AG04449 (cell line): ENCODE data around the gene KCNH2.

Experiments
- CTCF ChIA-PET: fragments of 350-600 bp; formaldehyde crosslinking; extraction: SDS; loops from one replicate; lab custom pipeline; 2021; ENCODE audit warnings: antibody characterized with exemption; lab: Yijun Ruan, JAX
- POLR2A ChIA-PET: fragments of 400-600, 350-600 bp; formaldehyde crosslinking; extraction: SDS; loops from one replicate; lab custom pipeline; 2020; ENCODE audit warnings: antibody characterized with exemption, inconsistent platforms; lab: Yijun Ruan, JAX
- DNase-seq: peaks from one replicate; pipeline ENCODE4 v3.0.0-alpha.2; 2010; ENCODE audit warnings: low read depth, low spot score
- H3K4me3 ChIP-seq: 2 replicates; pipeline ENCODE4 v1.5.1; 2011; ENCODE audit warnings: low read depth, mild to moderate bottlenecking, control low read depth, low read length
- TF ChIP-seq, protein P1 (sequence below): IDR thresholded peaks from one replicate; pipeline ENCODE4 v1.5.1; 2011; ENCODE audit warnings: mild to moderate bottlenecking, moderate library complexity, low read length, control low read depth, inconsistent platforms; ENCODE audit not compliant: insufficient read depth; ENCODE audit errors: missing control alignments

Gene KCNH2

GRCh38 chr7:151006590-151007300 lies 28.6 kb upstream of the KCNH2 start:
- ChIA-PET POLR2A (no interaction called here), CTCF (interaction anchor here (1.4 to 11.9 kb wide), 5 partner anchors 11 to 108 kb away, joined by 3 to 190 read pairs (median 33); no protein-coding TSS in a partner anchor)
- DNase-seq, result no peak
- TF ChIP-seq, protein P1, sequence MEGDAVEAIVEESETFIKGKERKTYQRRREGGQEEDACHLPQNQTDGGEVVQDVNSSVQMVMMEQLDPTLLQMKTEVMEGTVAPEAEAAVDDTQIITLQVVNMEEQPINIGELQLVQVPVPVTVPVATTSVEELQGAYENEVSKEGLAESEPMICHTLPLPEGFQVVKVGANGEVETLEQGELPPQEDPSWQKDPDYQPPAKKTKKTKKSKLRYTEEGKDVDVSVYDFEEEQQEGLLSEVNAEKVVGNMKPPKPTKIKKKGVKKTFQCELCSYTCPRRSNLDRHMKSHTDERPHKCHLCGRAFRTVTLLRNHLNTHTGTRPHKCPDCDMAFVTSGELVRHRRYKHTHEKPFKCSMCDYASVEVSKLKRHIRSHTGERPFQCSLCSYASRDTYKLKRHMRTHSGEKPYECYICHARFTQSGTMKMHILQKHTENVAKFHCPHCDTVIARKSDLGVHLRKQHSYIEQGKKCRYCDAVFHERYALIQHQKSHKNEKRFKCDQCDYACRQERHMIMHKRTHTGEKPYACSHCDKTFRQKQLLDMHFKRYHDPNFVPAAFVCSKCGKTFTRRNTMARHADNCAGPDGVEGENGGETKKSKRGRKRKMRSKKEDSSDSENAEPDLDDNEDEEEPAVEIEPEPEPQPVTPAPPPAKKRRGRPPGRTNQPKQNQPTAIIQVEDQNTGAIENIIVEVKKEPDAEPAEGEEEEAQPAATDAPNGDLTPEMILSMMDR, result no peak
- H3K4me3 ChIP-seq, result no peak overlapping the region

GRCh38 chr7:151005566-151005965 lies 27.4 kb upstream of the KCNH2 start:
- TF ChIP-seq, protein P1, result no peak
- DNase-seq, result no peak
- CTCF ChIA-PET, result interaction anchor here (0.9 to 11.9 kb wide), 7 partner anchors 8 to 104 kb away, joined by 3 to 190 read pairs (median 6); no protein-coding TSS in a partner anchor
- POLR2A ChIA-PET, result no interaction called here
- no peak overlapping the region for H3K4me3 ChIP-seq

DNA sequence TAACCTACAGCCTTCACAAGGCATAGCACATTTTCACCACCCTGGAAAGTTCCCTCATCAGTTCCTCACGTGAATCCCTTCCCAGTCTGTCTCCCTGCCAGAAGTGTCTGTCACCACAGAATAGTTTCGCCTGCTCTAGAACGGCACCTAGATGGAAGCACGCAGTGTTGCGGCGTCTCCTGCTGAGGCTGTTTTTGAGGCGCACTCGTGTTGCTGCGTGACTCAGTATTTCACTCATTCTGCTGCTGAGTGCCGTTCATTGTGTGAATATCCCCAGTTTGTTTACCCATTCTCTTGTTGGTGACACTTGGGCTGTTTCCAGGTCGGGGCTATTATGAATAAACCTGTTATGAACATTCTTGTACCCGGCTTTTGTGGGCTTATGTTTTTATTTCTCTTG lies 25.5 kb upstream of the KCNH2 start:
- TF ChIP-seq, protein P1, result no peak
- no peak for DNase-seq
- CTCF ChIA-PET, result interaction anchor here (1.0 to 7.2 kb wide), 3 partner anchors 9 to 18 kb away, joined by 4 to 59 read pairs (median 13); no protein-coding TSS in a partner anchor
- POLR2A ChIA-PET, result no interaction called here
- H3K4me3 ChIP-seq, result no peak overlapping the region

- ChIA-PET CTCF (interaction anchor here (2.8 kb wide), 1 partner anchor 15 kb away, joined by 12 read pairs; no protein-coding TSS in a partner anchor), POLR2A (no interaction called here)
- TF ChIP-seq, protein P1, result no peak
Measured at GRCh38 chr7:151001546-151001945, 23.4 kb upstream of the KCNH2 start.

DNA sequence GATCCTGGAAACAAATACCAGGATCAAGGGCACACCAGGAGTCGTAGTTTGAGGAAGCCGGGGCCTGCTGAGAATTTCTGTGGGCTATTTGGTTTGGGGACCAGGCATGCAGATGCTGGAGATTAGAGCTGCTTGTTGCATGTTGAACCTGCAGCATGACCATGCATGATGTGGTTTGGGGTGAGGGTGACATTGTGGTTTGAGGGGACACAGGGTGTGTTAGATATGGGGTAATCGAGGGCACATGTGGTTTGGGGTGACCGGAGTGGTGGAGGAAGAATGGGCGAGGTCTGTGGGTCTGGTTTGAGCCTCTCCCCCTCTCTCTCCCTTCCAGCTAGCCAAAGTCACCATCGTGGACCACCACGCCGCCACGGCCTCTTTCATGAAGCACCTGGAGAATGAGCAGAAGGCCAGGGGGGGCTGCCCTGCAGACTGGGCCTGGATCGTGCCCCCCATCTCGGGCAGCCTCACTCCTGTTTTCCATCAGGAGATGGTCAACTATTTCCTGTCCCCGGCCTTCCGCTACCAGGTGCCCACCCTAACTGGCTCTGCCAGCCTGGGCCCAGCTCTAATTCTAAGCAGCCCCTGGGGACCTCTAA lies 22.9 kb upstream of the KCNH2 start:
- no peak overlapping the region for H3K4me3 ChIP-seq
- ChIA-PET POLR2A (no interaction called here), CTCF (interaction anchor here (1.3 to 2.8 kb wide), 2 partner anchors 11 to 15 kb away, joined by 4 to 12 read pairs; no protein-coding TSS in a partner anchor)
- TF ChIP-seq, protein P1, result no peak
- no peak for DNase-seq

More at GRCh38 chr7:151001546-151001945, 23.4 kb upstream of the KCNH2 start:
- H3K4me3 ChIP-seq, result no peak overlapping the region
- no peak for DNase-seq
